HG03025 (cell line): ENCODE results near the gene NAPB.
"Not testable (repeated sequence)": the region's sequence is repeated elsewhere in the genome, so short reads cannot be mapped to it uniquely, and the experiment has no call there.

Experiments
- ATAC-seq: cut with Tn5 transposase; IDR thresholded peaks from one replicate; pipeline ENCODE4 v1.9.1; 2021; ENCODE audit warnings: mild to moderate bottlenecking, moderate library complexity; ENCODE audit not compliant: unreplicated experiment, low FRiP score

NAPB gene

DNA sequence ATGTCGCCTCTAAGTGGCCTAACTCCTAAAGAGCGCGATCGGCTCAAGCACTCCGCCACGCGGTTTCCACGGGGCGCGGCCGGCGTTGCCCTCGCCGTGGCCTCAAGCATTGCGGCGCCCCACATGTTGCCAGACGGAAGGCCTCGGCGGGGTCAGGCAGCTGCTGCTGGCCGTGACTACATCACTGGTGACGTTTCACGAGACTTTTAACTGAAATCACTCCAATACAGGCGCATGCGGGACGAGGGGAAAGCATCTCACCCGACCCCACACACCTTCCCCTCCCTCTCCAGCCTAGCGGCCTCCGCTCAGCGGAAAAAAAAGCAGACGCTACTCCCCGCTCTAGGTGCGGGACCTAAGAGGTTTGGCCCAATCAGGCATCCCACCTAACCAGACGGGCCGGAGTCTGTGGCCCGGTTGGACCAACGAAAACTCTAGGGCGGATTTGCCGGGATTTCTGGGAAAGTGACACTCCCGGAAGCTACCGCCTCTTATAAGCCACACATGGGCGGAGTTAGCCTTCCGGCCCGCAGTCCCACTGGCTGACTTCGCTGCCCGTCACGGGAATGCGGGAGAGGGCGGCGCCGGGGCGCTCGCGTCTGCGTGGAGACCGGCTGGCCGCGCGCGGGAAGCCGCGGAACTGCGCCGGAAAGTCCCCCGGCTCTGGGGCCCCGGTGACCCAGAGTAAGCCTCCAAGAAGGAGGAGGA is 70.9 kb downstream of the NAPB start, which contains the start of gene NXT1:
NXT1 (plus strand) TSS at position 596 of the 708 bp plus-strand sequence. CDS start 3,251 bp downstream, outside the sequence.
- ATAC-seq: peak; percentile 81

GRCh38 chr20:23349338-23350195 is 71.7 kb downstream of the NAPB start:
- ATAC-seq: peak; percentile 28

DNA sequence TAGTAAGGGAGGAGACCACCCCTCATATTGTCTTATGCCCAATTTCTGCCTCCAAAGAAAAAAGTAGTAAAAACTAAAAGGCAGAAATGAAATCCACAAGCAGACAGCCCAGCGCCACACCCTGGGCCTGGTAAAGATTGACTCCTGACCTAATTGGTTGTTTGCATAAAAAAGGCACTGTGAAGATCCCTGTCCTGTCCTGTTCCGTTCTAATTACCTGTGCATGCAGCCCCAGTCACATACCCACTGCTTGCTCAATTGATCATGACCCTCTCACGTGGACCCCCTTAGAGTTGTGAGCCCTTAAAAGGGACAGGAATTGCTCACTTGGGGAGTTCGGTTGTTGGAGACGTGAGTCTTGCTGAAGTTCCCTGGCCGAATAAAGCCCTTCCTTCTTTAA is 72.8 kb downstream of the NAPB start:
- not testable (repeated sequence) for ATAC-seq

GRCh38 chr20:23347791-23348190 is 73.5 kb downstream of the NAPB start:
- ATAC-seq: no peak

- no peak for ATAC-seq
Measured at GRCh38 chr20:23346002-23346401, 75.3 kb downstream of the NAPB start.

- ATAC-seq: no peak
Measured at GRCh38 chr20:23344336-23344735, 77.0 kb downstream of the NAPB start.

- ATAC-seq: no peak
Measured at GRCh38 chr20:23343590-23343989, 77.7 kb downstream of the NAPB start.

- ATAC-seq: peak; percentile 78
Measured at GRCh38 chr20:23341073-23341472, 80.2 kb downstream of the NAPB start.

DNA sequence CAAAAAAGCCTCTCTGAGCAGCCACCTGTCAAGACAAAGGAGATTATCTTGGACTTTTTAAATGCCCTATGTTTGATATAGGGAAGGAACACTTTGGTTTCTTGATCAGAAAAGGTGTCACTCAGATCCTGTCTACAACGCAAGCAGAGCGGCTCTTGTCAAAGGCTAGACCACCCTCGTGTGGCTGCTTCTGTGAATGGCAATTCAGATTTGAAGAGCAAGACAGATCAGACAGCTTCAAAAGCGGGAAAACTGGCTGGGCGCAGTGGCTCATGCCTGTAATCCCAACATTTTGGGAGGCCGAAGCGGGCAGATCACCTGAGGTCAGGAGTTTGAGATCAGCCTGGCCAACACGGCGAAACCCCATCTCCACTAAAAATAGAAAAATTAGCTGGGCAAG is 80.8 kb downstream of the NAPB start:
- no peak for ATAC-seq

GRCh38 chr20:23339986-23340385 is 81.3 kb downstream of the NAPB start:
- ATAC-seq: no peak

- no peak for ATAC-seq
Measured at GRCh38 chr20:23337312-23337711, 84.0 kb downstream of the NAPB start.

DNA sequence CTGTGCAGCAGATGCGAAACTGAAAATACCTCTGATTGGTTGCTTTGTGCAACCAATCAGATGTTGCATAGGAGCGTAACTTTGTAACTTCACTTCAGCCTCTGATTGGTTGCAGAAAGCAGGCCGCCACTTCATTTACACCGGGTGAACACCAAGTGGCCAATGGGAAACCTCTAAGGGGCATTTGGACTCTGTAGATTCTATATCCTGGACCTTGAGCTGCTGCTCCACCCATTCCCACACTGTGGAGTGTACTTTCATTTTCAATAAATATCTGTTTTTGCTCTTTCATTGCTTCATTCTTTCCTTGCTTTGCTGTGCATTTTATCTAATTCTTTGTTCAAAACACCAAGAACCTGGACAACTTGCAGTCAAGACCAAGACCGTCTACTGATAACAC is 84.8 kb downstream of the NAPB start:
- ATAC-seq: no peak

DNA sequence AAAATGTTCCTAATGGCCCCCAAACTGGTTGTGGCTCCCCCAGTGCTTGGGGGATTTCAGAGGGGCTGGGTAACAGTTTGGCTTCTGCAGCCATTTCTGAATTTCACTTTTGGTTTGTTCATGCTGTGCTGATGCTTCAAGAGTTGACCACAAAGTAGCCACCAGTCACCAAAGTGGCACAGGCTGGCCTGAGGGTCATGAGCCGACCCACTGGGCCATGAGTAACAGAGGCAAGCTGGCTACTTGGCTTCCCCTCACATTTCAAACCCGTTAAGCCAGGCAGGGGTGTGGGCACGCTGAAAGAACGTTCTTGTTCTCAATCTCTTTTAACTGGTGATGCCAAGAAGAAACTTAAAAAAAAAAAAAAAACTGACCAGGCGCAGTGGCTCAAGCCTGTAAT is 85.8 kb downstream of the NAPB start:
- no peak for ATAC-seq

DNA sequence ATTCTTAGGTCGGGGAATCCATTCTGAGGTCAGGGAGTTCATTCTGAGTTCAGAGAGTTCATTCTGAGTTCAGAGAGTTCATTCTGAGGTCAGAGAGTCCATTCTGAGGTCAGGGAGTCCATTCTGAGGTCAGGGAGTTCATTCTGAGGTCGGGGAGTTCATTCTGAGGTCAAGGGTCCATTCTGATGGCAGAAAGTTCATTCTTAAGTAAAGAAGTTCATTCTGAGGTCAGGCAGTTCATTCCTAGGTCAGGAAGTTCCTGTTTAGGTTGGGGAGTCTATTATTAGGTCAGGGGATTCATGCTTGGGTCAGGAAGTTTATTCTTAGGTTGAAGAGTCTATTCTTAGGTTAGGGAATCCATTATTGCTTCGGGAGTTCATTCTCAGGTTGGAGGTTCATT is 87.2 kb downstream of the NAPB start:
- ATAC-seq: no peak

DNA sequence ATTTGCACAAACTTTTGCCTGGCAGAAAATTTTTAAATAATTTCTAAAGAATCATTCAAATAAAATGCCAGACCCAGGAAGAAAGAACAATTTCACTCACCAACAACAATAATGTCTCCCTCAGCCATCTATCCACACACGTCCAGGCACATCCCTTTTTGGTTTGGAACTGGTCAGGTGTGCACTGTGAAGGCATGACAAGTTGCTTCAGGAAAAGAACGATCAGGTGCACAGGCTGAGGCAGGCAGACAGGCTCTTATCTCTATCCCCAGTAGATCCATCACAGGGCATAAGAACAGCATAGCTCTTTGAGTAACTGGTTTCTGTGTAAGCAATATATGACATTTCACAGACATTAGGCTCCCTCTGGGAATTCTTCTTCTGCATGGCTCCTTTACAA is 88.8 kb downstream of the NAPB start:
- no peak for ATAC-seq

- no peak for ATAC-seq
Measured at GRCh38 chr20:23331450-23332350, 89.6 kb downstream of the NAPB start.

DNA sequence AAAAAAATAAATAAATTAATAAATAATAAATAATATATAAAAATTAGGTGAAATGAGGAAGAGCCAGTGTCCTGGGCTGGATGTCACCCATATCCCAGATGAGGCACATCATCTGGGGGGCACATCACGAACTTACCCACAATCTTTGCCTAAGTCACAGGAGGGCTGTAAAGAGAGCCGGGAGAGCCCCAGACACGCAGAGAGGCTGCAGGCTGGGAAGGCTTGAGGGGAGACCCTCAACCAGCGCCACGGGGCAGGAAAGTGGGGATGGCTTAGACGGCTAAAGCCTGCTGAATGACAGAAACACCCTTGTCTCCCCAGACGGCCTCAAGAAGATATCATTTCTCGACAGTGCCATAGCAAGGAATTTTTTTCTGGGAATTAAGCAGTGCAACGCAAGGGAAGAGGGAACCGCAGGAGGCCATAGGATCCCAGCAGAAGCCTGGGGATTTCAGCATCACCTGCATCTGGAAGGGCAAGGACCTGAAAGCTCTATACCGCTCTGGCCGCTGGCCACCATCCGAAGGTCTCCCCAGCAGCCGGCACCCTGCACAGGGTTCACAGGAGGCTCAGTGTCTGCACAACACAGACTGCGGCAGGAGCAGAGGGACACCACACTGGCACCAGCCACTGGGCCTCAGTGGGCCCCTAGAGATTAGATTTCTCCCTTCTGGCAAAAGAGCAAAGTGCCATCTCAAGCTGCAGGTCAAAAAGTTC is 93.5 kb downstream of the NAPB start:
- ATAC-seq: no peak

GRCh38 chr20:23326774-23327173 is 94.5 kb downstream of the NAPB start:
- ATAC-seq: no peak

GRCh38 chr20:23325107-23325506 is 96.2 kb downstream of the NAPB start:
- ATAC-seq: no peak
